SK-N-SH (cell line): ENCODE measurements around the gene MAPKAP1. TPM values are rescaled to one million over a fixed set of nuclear protein-coding genes. Genes with fewer than 3 reads are reported as not detected.

Experiments
- CHD2 ChIP-seq: fragments of 150-350 bp; IDR thresholded peaks from 2 replicates; pipeline ENCODE4 v1.6.1; 2018; ENCODE audit warnings: low read length; ENCODE audit not compliant: partially characterized antibody
- EP300 ChIP-seq, 2 experiments: IDR thresholded peaks; 2 replicates each; pipeline versions ENCODE4 v1.4.0 to v1.6.1; 2012; ENCODE audit warnings: borderline replicate concordance in 1 of 2, low read depth in 1 of 2, low read length in 1 of 2
- FOSL2 ChIP-seq: IDR thresholded peaks from 2 replicates; pipeline ENCODE4 v1.4.0; 2012; ENCODE audit warnings: low read depth, mild to moderate bottlenecking, moderate library complexity, borderline replicate concordance
- FOXM1 ChIP-seq: IDR thresholded peaks from 2 replicates; pipeline ENCODE4 v1.4.0; 2012; ENCODE audit warnings: low read depth, mild to moderate bottlenecking
- GATA2 ChIP-seq: sonication (generic); formaldehyde crosslinking; IDR thresholded peaks from 2 replicates; pipeline ENCODE4 v1.5.0; 2020; ENCODE audit warnings: mild to moderate bottlenecking, missing genetic modification reagents
- JUND ChIP-seq: IDR thresholded peaks from 2 replicates; pipeline ENCODE4 v1.4.0; 2012
- MEF2A ChIP-seq: IDR thresholded peaks from 2 replicates; pipeline ENCODE4 v1.4.0; 2012; ENCODE audit warnings: low read depth, borderline replicate concordance
- MXI1 ChIP-seq: IDR thresholded peaks from 2 replicates; pipeline ENCODE4 v1.6.1; 2012; ENCODE audit warnings: mild to moderate bottlenecking, low read depth, low read length, improper control_type of control experiment
- NFIC ChIP-seq: IDR thresholded peaks from 2 replicates; pipeline ENCODE4 v1.4.0; 2012; ENCODE audit warnings: borderline replicate concordance
- NRF1 ChIP-seq: IDR thresholded peaks from 2 replicates; pipeline ENCODE4 v1.6.1; 2012; ENCODE audit warnings: low read depth, mild to moderate bottlenecking, low read length
- POLR2AphosphoS5 ChIP-seq: IDR thresholded peaks from 2 replicates; pipeline ENCODE4 v1.6.1; 2012; ENCODE audit warnings: low read depth, low read length
- RCOR1 ChIP-seq: fragments of 150-350 bp; IDR thresholded peaks from 2 replicates; pipeline ENCODE4 v1.6.1; 2017; ENCODE audit warnings: antibody characterized with exemption, low read length
- RFX5 ChIP-seq: IDR thresholded peaks from 2 replicates; pipeline ENCODE4 v1.6.1; 2012; ENCODE audit warnings: mild to moderate bottlenecking, improper control_type of control experiment, low read length
- RXRA ChIP-seq: IDR thresholded peaks from 2 replicates; pipeline ENCODE4 v1.4.0; 2012; ENCODE audit warnings: low read depth, mild to moderate bottlenecking, borderline replicate concordance
- TAF1 ChIP-seq: IDR thresholded peaks from 2 replicates; pipeline ENCODE4 v1.6.1; 2012; ENCODE audit warnings: low read depth, mild to moderate bottlenecking, low read length, moderate library complexity, borderline replicate concordance
- TEAD4 ChIP-seq: IDR thresholded peaks from 2 replicates; pipeline ENCODE4 v1.4.0; 2012; ENCODE audit warnings: mild to moderate bottlenecking, borderline replicate concordance; ENCODE audit not compliant: insufficient read depth
- USF2 ChIP-seq: fragments of 150-350 bp; IDR thresholded peaks from 2 replicates; pipeline ENCODE4 v1.6.1; 2017; ENCODE audit warnings: antibody characterized with exemption, low read length, low read depth, borderline replicate concordance
- YY1 ChIP-seq: IDR thresholded peaks from 2 replicates; pipeline ENCODE4 v1.4.0; 2012; ENCODE audit warnings: low read depth, mild to moderate bottlenecking
- polyA plus RNA-seq, 3 experiments: library from polyadenylated mRNA; depleted of rRNA; stranded (reverse); fragments of >200 nt; gene quantifications; 2 replicates each; pipeline ENCODE4 v1.2.3, GENCODE V29; 2012
- TF ChIP-seq, protein P1 (sequence below): IDR thresholded peaks from 2 replicates; pipeline ENCODE4 v1.4.0; 2012; ENCODE audit warnings: low read depth, borderline replicate concordance
- TF ChIP-seq, protein P2 (sequence below): IDR thresholded peaks from 2 replicates; pipeline ENCODE4 v1.4.0; 2012; ENCODE audit warnings: low read depth, borderline replicate concordance
- TF ChIP-seq, protein P3 (sequence below): fragments of 150-350 bp; IDR thresholded peaks from 2 replicates; pipeline ENCODE4 v1.6.1; 2016; ENCODE audit warnings: mild to moderate bottlenecking, low read depth, low read length

The MAPKAP1 gene
- polyA plus RNA-seq, 1 of the 3 experiments (the other 2 are of a cell fraction), result 117 TPM

GRCh38 chr9:125472562-125472925 is 234.5 kb downstream of the MAPKAP1 start (continued):
- TF ChIP-seq, protein P1, sequence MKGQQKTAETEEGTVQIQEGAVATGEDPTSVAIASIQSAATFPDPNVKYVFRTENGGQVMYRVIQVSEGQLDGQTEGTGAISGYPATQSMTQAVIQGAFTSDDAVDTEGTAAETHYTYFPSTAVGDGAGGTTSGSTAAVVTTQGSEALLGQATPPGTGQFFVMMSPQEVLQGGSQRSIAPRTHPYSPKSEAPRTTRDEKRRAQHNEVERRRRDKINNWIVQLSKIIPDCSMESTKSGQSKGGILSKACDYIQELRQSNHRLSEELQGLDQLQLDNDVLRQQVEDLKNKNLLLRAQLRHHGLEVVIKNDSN, result no peak
- TF ChIP-seq YY1, result no peak
- TF ChIP-seq JUND, result peak; percentile 54
- no peak for TF ChIP-seq TEAD4
- no peak for TF ChIP-seq RXRA
- no peak for TF ChIP-seq USF2
- TF ChIP-seq EP300 (IDR thresholded peaks at IDR 0.05; ENCODE audit: borderline replicate concordance in 1 of 2, low read depth in 1 of 2, low read length in 1 of 2), result peak in 1 of 2 experiments; percentile 57; a peak in 1 of 4 replicates
- TF ChIP-seq GATA2 (CRISPR knock-in tag), result no peak
- TF ChIP-seq NRF1, result no peak
- TF ChIP-seq, protein P2, sequence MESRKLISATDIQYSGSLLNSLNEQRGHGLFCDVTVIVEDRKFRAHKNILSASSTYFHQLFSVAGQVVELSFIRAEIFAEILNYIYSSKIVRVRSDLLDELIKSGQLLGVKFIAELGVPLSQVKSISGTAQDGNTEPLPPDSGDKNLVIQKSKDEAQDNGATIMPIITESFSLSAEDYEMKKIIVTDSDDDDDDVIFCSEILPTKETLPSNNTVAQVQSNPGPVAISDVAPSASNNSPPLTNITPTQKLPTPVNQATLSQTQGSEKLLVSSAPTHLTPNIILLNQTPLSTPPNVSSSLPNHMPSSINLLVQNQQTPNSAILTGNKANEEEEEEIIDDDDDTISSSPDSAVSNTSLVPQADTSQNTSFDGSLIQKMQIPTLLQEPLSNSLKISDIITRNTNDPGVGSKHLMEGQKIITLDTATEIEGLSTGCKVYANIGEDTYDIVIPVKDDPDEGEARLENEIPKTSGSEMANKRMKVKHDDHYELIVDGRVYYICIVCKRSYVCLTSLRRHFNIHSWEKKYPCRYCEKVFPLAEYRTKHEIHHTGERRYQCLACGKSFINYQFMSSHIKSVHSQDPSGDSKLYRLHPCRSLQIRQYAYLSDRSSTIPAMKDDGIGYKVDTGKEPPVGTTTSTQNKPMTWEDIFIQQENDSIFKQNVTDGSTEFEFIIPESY, result no peak
- TF ChIP-seq POLR2AphosphoS5, result no peak
- no peak for TF ChIP-seq RFX5
- TF ChIP-seq, protein P3, sequence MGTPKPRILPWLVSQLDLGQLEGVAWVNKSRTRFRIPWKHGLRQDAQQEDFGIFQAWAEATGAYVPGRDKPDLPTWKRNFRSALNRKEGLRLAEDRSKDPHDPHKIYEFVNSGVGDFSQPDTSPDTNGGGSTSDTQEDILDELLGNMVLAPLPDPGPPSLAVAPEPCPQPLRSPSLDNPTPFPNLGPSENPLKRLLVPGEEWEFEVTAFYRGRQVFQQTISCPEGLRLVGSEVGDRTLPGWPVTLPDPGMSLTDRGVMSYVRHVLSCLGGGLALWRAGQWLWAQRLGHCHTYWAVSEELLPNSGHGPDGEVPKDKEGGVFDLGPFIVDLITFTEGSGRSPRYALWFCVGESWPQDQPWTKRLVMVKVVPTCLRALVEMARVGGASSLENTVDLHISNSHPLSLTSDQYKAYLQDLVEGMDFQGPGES, result no peak
- peak; percentile 74 for TF ChIP-seq FOXM1
- TF ChIP-seq MXI1, result no peak
- TF ChIP-seq NFIC, result no peak; the same call in 1 of the 2 replicates
- TF ChIP-seq FOSL2, result no peak
- no peak for TF ChIP-seq TAF1
- TF ChIP-seq RCOR1, result no peak
- TF ChIP-seq CHD2, result no peak
- no peak for TF ChIP-seq MEF2A
- TF ChIP-seq, all 33 proteins: peak for 6
